Progenitor cell of endocrine pancreas (in vitro differentiated cells): ENCODE data around the gene TMSB10. TPM values are rescaled to one million over a fixed set of nuclear protein-coding genes. Genes with fewer than 3 reads are reported as not detected.

Source experiments
- DNase-seq: peaks from one replicate; pipeline ENCODE4 v3.0.0; 2021; ENCODE audit warnings: low spot score; ENCODE audit not compliant: unreplicated experiment
- H3K27ac Mint-ChIP-seq: 2 replicates; pipeline ENCODE4 v1.8.0; 2021; ENCODE audit warnings: mild to moderate bottlenecking, moderate library complexity, mixed read lengths
- H3K27me3 Mint-ChIP-seq: 2 replicates; pipeline ENCODE4 v1.8.0; 2021; ENCODE audit warnings: mixed read lengths
- H3K36me3 Mint-ChIP-seq: 2 replicates; pipeline ENCODE4 v1.8.0; 2022; ENCODE audit warnings: mixed read lengths; ENCODE audit not compliant: insufficient read depth
- H3K4me1 Mint-ChIP-seq: 2 replicates; pipeline ENCODE4 v1.8.0; 2021; ENCODE audit warnings: low read depth, mixed read lengths
- H3K4me3 Mint-ChIP-seq: 2 replicates; pipeline ENCODE4 v1.8.0; 2021; ENCODE audit warnings: low read depth, mild to moderate bottlenecking, moderate library complexity, mixed read lengths
- H3K9me3 Mint-ChIP-seq: 2 replicates; pipeline ENCODE4 v1.8.0; 2021; ENCODE audit warnings: low read depth, mixed read lengths
- total RNA-seq: library from RNA; stranded (reverse); gene quantifications from 2 replicates; pipeline ENCODE4 v1.2.1, GENCODE V29; 2021
- TF ChIP-seq, protein P1 (sequence below): fragments of 200-600 bp; sonication (generic); IDR thresholded peaks from one replicate; pipeline ENCODE4 v1.5.0; 2021; ENCODE audit warnings: antibody characterized with exemption, mild to moderate bottlenecking; ENCODE audit not compliant: unreplicated experiment

Gene TMSB10
- total RNA-seq, 1 donor from 2014 or later = 2,136 TPM

DNA sequence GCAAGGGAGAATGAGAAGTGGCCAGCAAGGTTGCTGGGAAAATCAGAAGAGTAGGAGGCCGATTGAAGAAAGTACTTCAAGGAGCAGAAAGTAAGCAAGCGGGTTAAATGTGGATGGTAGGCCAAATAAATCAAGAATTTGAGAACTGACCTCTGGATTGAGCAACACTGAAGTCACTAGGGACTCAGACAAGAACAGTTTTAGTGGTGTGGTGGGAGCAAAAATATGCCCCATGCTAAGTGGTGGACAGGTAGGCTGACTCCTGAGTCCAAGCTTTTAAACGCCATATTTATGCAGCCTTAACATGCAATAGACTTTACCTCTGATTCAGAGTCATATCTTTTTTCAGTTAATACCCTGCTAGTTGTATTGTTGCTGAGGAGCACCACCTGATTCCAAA, 29.1 kb upstream of the TMSB10 start:
- Mint-ChIP-seq H3K4me1 (peaks cover 10% of the 10 kb centered on the region), H3K4me3 (no peak overlapping the region), H3K27ac (no peak overlapping the region), H3K9me3 (no peaks in the 10 kb centered on the region), H3K36me3 (no peaks in the 10 kb centered on the region), H3K27me3 (peaks cover 59% of the 10 kb centered on the region)
- no peak for DNase-seq
- TF ChIP-seq, protein P1, sequence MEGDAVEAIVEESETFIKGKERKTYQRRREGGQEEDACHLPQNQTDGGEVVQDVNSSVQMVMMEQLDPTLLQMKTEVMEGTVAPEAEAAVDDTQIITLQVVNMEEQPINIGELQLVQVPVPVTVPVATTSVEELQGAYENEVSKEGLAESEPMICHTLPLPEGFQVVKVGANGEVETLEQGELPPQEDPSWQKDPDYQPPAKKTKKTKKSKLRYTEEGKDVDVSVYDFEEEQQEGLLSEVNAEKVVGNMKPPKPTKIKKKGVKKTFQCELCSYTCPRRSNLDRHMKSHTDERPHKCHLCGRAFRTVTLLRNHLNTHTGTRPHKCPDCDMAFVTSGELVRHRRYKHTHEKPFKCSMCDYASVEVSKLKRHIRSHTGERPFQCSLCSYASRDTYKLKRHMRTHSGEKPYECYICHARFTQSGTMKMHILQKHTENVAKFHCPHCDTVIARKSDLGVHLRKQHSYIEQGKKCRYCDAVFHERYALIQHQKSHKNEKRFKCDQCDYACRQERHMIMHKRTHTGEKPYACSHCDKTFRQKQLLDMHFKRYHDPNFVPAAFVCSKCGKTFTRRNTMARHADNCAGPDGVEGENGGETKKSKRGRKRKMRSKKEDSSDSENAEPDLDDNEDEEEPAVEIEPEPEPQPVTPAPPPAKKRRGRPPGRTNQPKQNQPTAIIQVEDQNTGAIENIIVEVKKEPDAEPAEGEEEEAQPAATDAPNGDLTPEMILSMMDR = no peak

DNA sequence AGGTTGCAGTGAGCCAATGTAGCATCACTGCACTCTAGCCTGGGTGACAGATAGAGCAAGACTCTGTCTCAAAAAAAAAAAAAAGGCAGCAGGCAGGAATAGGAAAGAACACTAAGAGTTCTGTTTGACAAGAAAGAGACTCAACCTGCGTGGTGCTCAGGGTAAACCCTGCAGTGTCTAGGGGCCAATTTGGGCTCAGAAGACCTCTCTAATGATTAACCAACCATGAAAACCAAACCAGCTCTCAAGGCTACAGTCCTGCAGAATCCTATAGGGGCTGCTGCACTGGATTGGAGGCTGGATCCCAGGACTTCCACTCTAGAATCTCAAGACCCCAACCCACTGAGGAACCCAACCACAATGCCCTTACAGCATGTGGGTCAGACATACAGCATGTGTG, 27.0 kb upstream of the TMSB10 start:
- TF ChIP-seq, protein P1 = no peak
- DNase-seq = no peak
- Mint-ChIP-seq H3K36me3 (no peaks in the 10 kb centered on the region), H3K4me3 (no peak overlapping the region), H3K27me3 (peaks cover 80% of the 10 kb centered on the region), H3K4me1 (peaks cover 19% of the 10 kb centered on the region), H3K9me3 (no peaks in the 10 kb centered on the region), H3K27ac (no peak overlapping the region)

- Mint-ChIP-seq H3K27ac (no peak overlapping the region), H3K4me3 (no peak overlapping the region), H3K36me3 (no peaks in the 10 kb centered on the region), H3K27me3 (peaks cover 86% of the 10 kb centered on the region), H3K4me1 (peaks cover 19% of the 10 kb centered on the region), H3K9me3 (no peaks in the 10 kb centered on the region)
- no peak for DNase-seq
- TF ChIP-seq, protein P1 = no peak
These were observed 26.4 kb upstream of the TMSB10 start for GRCh38 chr2:84878896-84879583.

GRCh38 chr2:84879584-84880394, 25.7 kb upstream of the TMSB10 start:
- no peak overlapping the region for H3K27ac Mint-ChIP-seq
- no peaks in the 10 kb centered on the region for H3K36me3 Mint-ChIP-seq
- no peak for DNase-seq
- H3K4me3 Mint-ChIP-seq = peak overlapping the region; percentile 59
- H3K27me3 Mint-ChIP-seq = peaks cover 93% of the 10 kb centered on the region
- TF ChIP-seq, protein P1 = no peak
- no peaks in the 10 kb centered on the region for H3K9me3 Mint-ChIP-seq
- H3K4me1 Mint-ChIP-seq = peaks cover 19% of the 10 kb centered on the region

GRCh38 chr2:84880395-84880644, 25.1 kb upstream of the TMSB10 start:
- no peaks in the 10 kb centered on the region for H3K9me3 Mint-ChIP-seq
- H3K4me3 Mint-ChIP-seq = peak overlapping the region; percentile 59
- no peak for DNase-seq
- H3K36me3 Mint-ChIP-seq = no peaks in the 10 kb centered on the region
- peaks cover 19% of the 10 kb centered on the region for H3K4me1 Mint-ChIP-seq
- peaks cover 92% of the 10 kb centered on the region for H3K27me3 Mint-ChIP-seq
- no peak overlapping the region for H3K27ac Mint-ChIP-seq
- TF ChIP-seq, protein P1 = no peak
